Endometrium (tissue), 2 donors: Measurements from ENCODE around the gene PALD1.
A peak's percentile ranks its signal among the peaks of the same experiment; 100 is the strongest.
"Not testable (repeated sequence)": the region's sequence is repeated elsewhere in the genome, so short reads cannot be mapped to it uniquely, and the experiment has no call there.

Source experiments
- FAIRE-seq: peaks from 2 replicates; lab custom pipeline; 2012; peaks lifted over from hg19 to GRCh38; lab: Jason Lieb, UNC
- donor health status: control.
- donor health status: control.

Gene PALD1

GRCh38 chr10:70575486-70575873 is 96.9 kb downstream of the PALD1 start:
- no peak for FAIRE-seq

- FAIRE-seq, result no peak
These were observed 97.6 kb downstream of the PALD1 start for GRCh38 chr10:70575874-70576802.

GRCh38 chr10:70576803-70577517 is 98.4 kb downstream of the PALD1 start:
- no peak for FAIRE-seq

- FAIRE-seq, result peak; percentile 15
These were observed 99.9 kb downstream of the PALD1 start for GRCh38 chr10:70578371-70578947.

- FAIRE-seq, result no peak
These were observed 100.9 kb downstream of the PALD1 start for GRCh38 chr10:70579234-70580002.

- FAIRE-seq, result not testable (repeated sequence)
These were observed 102.6 kb downstream of the PALD1 start for GRCh38 chr10:70581176-70581575.

GRCh38 chr10:70582793-70583668 is 104.5 kb downstream of the PALD1 start:
- no peak for FAIRE-seq

- no peak for FAIRE-seq
These were observed 105.1 kb downstream of the PALD1 start for GRCh38 chr10:70583669-70584037.

GRCh38 chr10:70584366-70584765 is 105.8 kb downstream of the PALD1 start:
- no peak for FAIRE-seq

GRCh38 chr10:70584909-70585544 is 106.5 kb downstream of the PALD1 start:
- FAIRE-seq, result no peak

- no peak for FAIRE-seq
These were observed 107.1 kb downstream of the PALD1 start for GRCh38 chr10:70585578-70586169.

- FAIRE-seq, result no peak
These were observed 107.9 kb downstream of the PALD1 start for GRCh38 chr10:70586348-70586930.

- no peak for FAIRE-seq
These were observed 108.6 kb downstream of the PALD1 start for GRCh38 chr10:70587045-70587658.

- no peak for FAIRE-seq
These were observed 109.7 kb downstream of the PALD1 start for GRCh38 chr10:70588255-70588654.

- FAIRE-seq, result no peak
These were observed 110.4 kb downstream of the PALD1 start for GRCh38 chr10:70588859-70589570.

GRCh38 chr10:70589762-70590654 is 111.4 kb downstream of the PALD1 start:
- no peak for FAIRE-seq

- no peak for FAIRE-seq
These were observed 112.3 kb downstream of the PALD1 start for GRCh38 chr10:70590655-70591416.
